ENCODE measurements around the gene EDDM3A.

EDDM3A gene

GRCh38 chr14:20712904-20713303, 32.8 kb upstream of the EDDM3A start:
- H3K4me3 ChIP-seq (ENCODE audit: low read length), result no peak overlapping the region
- no peak for DNase-seq
- H3K27ac ChIP-seq (ENCODE audit: low read length), result no peak overlapping the region
- no peak overlapping the region for H2AFZ ChIP-seq (ENCODE audit: low read length)
- no peak overlapping the region for H3K9ac ChIP-seq (ENCODE audit: low read length)
- H3K27me3 ChIP-seq (replicated peaks; ENCODE audit: insufficient read depth, low read length), result no peaks in the 10 kb centered on the region
- H3F3A ChIP-seq (ENCODE audit: insufficient read depth, low read length), result no peaks in the 10 kb centered on the region
- H3K79me2 ChIP-seq (ENCODE audit: low read length), result no peaks in the 10 kb centered on the region
- H3K4me1 ChIP-seq (ENCODE audit: low read length), result no peaks in the 10 kb centered on the region
- H4K20me1 ChIP-seq (ENCODE audit: insufficient read depth, low read length), result no peaks in the 10 kb centered on the region
- H3K9me3 ChIP-seq (replicated peaks; ENCODE audit: insufficient read depth, low read length), result no peaks in the 10 kb centered on the region
- no peaks in the 10 kb centered on the region for H3K9me2 ChIP-seq (replicated peaks; ENCODE audit: insufficient read depth, low read length)
- H3K36me3 ChIP-seq (replicated peaks; ENCODE audit: insufficient read depth, low read length), result no peaks in the 10 kb centered on the region
- H3K4me2 ChIP-seq (ENCODE audit: low read depth, low read length), result no peak overlapping the region
- TF ChIP-seq EZH2phosphoT487 (IDR thresholded peaks at IDR 0.05; ENCODE audit: low read length) (no peak), CTCF (IDR thresholded peaks at IDR 0.05; ENCODE audit: low read length) (no peak), EZH2 (optimal IDR thresholded peaks at IDR 0.05; ENCODE audit: low read depth, low read length) (no peak)

- DNase-seq, result no peak
- no peaks in the 10 kb centered on the region for H3K9me2 ChIP-seq (replicated peaks; ENCODE audit: insufficient read depth, low read length)
- H3K4me2 ChIP-seq (ENCODE audit: low read depth, low read length), result no peak overlapping the region
- H3K4me3 ChIP-seq (ENCODE audit: low read length), result no peak overlapping the region
- TF ChIP-seq CTCF (IDR thresholded peaks at IDR 0.05; ENCODE audit: low read length), result no peak
- H3K27me3 ChIP-seq (replicated peaks; ENCODE audit: insufficient read depth, low read length), result no peaks in the 10 kb centered on the region
- H3K79me2 ChIP-seq (ENCODE audit: low read length), result no peaks in the 10 kb centered on the region
- no peaks in the 10 kb centered on the region for H3K36me3 ChIP-seq (replicated peaks; ENCODE audit: insufficient read depth, low read length)
- H3F3A ChIP-seq (ENCODE audit: insufficient read depth, low read length), result no peaks in the 10 kb centered on the region
- H4K20me1 ChIP-seq (ENCODE audit: insufficient read depth, low read length), result no peaks in the 10 kb centered on the region
- H3K27ac ChIP-seq (ENCODE audit: low read length), result no peak overlapping the region
- H3K9ac ChIP-seq (ENCODE audit: low read length), result no peak overlapping the region
- H3K9me3 ChIP-seq (replicated peaks; ENCODE audit: insufficient read depth, low read length), result no peaks in the 10 kb centered on the region
- no peaks in the 10 kb centered on the region for H3K4me1 ChIP-seq (ENCODE audit: low read length)
- H2AFZ ChIP-seq (ENCODE audit: low read length), result no peak overlapping the region
Observed at GRCh38 chr14:20714593-20715250, 31.0 kb upstream of the EDDM3A start.

- TF ChIP-seq EZH2phosphoT487 (IDR thresholded peaks at IDR 0.05; ENCODE audit: low read length) (no peak), CTCF (IDR thresholded peaks at IDR 0.05; ENCODE audit: low read length) (no peak), EZH2 (optimal IDR thresholded peaks at IDR 0.05; ENCODE audit: low read depth, low read length) (no peak)
- DNase-seq, result no peak
Observed at GRCh38 chr14:20719777-20720176, 25.9 kb upstream of the EDDM3A start.

More at GRCh38 chr14:20719777-20720176, 25.9 kb upstream of the EDDM3A start:
- Histone ChIP-seq H3K9me2 (replicated peaks; ENCODE audit: insufficient read depth, low read length) (no peaks in the 10 kb centered on the region), H3K79me2 (ENCODE audit: low read length) (no peaks in the 10 kb centered on the region), H3K4me2 (ENCODE audit: low read depth, low read length) (no peak overlapping the region), H4K20me1 (ENCODE audit: insufficient read depth, low read length) (no peaks in the 10 kb centered on the region), H2AFZ (ENCODE audit: low read length) (no peak overlapping the region), H3K9me3 (replicated peaks; ENCODE audit: insufficient read depth, low read length) (no peaks in the 10 kb centered on the region), H3K36me3 (replicated peaks; ENCODE audit: insufficient read depth, low read length) (no peaks in the 10 kb centered on the region), H3K27ac (ENCODE audit: low read length) (no peak overlapping the region), H3K9ac (ENCODE audit: low read length) (no peak overlapping the region), H3F3A (ENCODE audit: insufficient read depth, low read length) (no peaks in the 10 kb centered on the region), H3K27me3 (replicated peaks; ENCODE audit: insufficient read depth, low read length) (no peaks in the 10 kb centered on the region), H3K4me1 (ENCODE audit: low read length) (no peaks in the 10 kb centered on the region), H3K4me3 (ENCODE audit: low read length) (no peak overlapping the region)
